ENCODE results near the gene MYADML2.

The MYADML2 gene

GRCh38 chr17:81891303-81891552, 55.8 kb downstream of the MYADML2 start:
- DNase-seq = no peak
- in situ Hi-C loops (cut with HindIII; ENCODE audit: low pct_ligation_motif_present, low pct_unique_long_range_greater_than_20kb, low sequenced_read_pairs) = no loop called here

GRCh38 chr17:81890447-81891302, 56.4 kb downstream of the MYADML2 start:
- in situ Hi-C loops (cut with HindIII; ENCODE audit: low pct_ligation_motif_present, low pct_unique_long_range_greater_than_20kb, low sequenced_read_pairs) = no loop called here
- DNase-seq = no peak

All from ACHN (cell line).